Spleen (tissue), 11 donors: Measurements from ENCODE around the gene CA5A. TPM values are rescaled to one million over a fixed set of nuclear protein-coding genes. Genes with fewer than 3 reads are reported as not detected.

Source experiments
- DNase-seq: peaks from one replicate; pipeline ENCODE4 v3.0.0-alpha.2; 2020
- H3K27ac ChIP-seq, 8 donors: fragments of 200-600 bp; sonication (generic) in 7 of 8; 1 replicate in 4 of 8; 2 replicates in 4 of 8; pipeline versions ENCODE4 v1.5.0 to v1.8.0; 2016 to 2021; ENCODE audit warnings: inconsistent platforms in 4 of 8, mild to moderate bottlenecking in 4 of 8, moderate library complexity in 1 of 8
- H3K27me3 ChIP-seq, 7 donors: fragments of 200-600 bp; sonication (generic) in 6 of 7; replicated peaks in 1 of 7; 1 replicate in 4 of 7; 2 replicates in 3 of 7; pipeline versions ENCODE4 v1.5.0 to v1.8.0; 2016 to 2021; ENCODE audit warnings: inconsistent platforms in 3 of 7, mild to moderate bottlenecking in 1 of 7
- H3K36me3 ChIP-seq, 6 donors: fragments of 200-600 bp; sonication (generic) in 5 of 6; 1 replicate in 4 of 6; 2 replicates in 2 of 6; pipeline versions ENCODE4 v1.5.0 to v1.8.0; 2016 to 2021; ENCODE audit warnings: inconsistent platforms in 2 of 6
- H3K4me1 ChIP-seq, 6 donors: fragments of 200-600 bp; sonication (generic) in 5 of 6; 1 replicate in 3 of 6; 2 replicates in 3 of 6; pipeline versions ENCODE4 v1.5.0 to v1.8.0; 2016 to 2021; ENCODE audit warnings: inconsistent platforms in 3 of 6
- H3K4me3 ChIP-seq, 8 donors: fragments of 200-600 bp; sonication (generic) in 7 of 8; 1 replicate in 4 of 8; 2 replicates in 4 of 8; pipeline versions ENCODE4 v1.5.0 to v1.8.0; 2016 to 2021; ENCODE audit warnings: inconsistent platforms in 4 of 8, mild to moderate bottlenecking in 4 of 8, moderate library complexity in 2 of 8
- H3K9me3 ChIP-seq, 8 donors: fragments of 200-600 bp; sonication (generic) in 7 of 8; 1 replicate in 4 of 8; 2 replicates in 4 of 8; pipeline versions ENCODE4 v1.5.0 to v1.8.0; 2016 to 2021; ENCODE audit warnings: inconsistent platforms in 4 of 8
- CTCF ChIP-seq, 11 experiments: fragments of 200-600 bp in 7 of 11; fragments of 450-650 bp in 4 of 11; sonication (generic) in 4 of 11; IDR thresholded peaks in 8 of 11; conservative IDR thresholded peaks in 3 of 11; 1 replicate in 7 of 11; 2 replicates in 4 of 11; pipeline versions ENCODE4 v1.4.0 to v1.8.0; 2016 to 2021; ENCODE audit warnings: antibody characterized with exemption in 11 of 11, inconsistent platforms in 4 of 11, mild to moderate bottlenecking in 1 of 11
- POLR2A ChIP-seq, 3 donors: fragments of 450-650 bp; IDR thresholded peaks; one replicate each; pipeline ENCODE4 v1.5.1; 2017; ENCODE audit warnings: antibody characterized with exemption in 3 of 3, mild to moderate bottlenecking in 1 of 3
- POLR2AphosphoS5 ChIP-seq, 3 donors: sonication (generic); formaldehyde crosslinking; IDR thresholded peaks; one replicate each; pipeline ENCODE4 v1.5.1; 2017; ENCODE audit warnings: antibody characterized with exemption in 3 of 3
- WGBS, 5 donors: extraction: QIAGEN DNeasy Blood & Tissue Kit in 3 of 5; methylation state at CpG; one replicate each; pipeline versions ENCODE4 v1.1.5 to v1.1.7; 2013 to 2018; 5-methylcytosine and 5-hydroxymethylcytosine counted together
- intact Hi-C: fragments of 100-400 bp; cut with DNase I; formaldehyde crosslinking; loops from one replicate; pipeline ENCODE4 v1.15.0; 2023; ENCODE audit warnings: low total_unique reads
- polyA plus RNA-seq, 3 donors: library from polyadenylated mRNA; stranded (reverse); fragments of 200-250 nt; gene quantifications; one replicate each; pipeline ENCODE4 v1.2.1, GENCODE V29; 2013
- small RNA-seq, 4 donors: library from RNA; depleted of rRNA; stranded (forward); fragments of <200 nt; gene quantifications; one replicate each; pipeline ENCODE3, GENCODE V24; 2016
- total RNA-seq, 7 donors: library from RNA; depleted of rRNA in 3 of 7; stranded (reverse); fragments of >200 nt in 3 of 7; fragmentation: NEBNext Ultra II Directional in 4 of 7; extraction: Animal tissue kit (Norgen Biotek cat#: 25700) in 4 of 7; gene quantifications; one replicate each; pipeline versions ENCODE4 v1.1.0 to v1.2.1, GENCODE V29; 2016 to 2021
- donor health status: healthy with polysubstance abuse.
- donor health status: DM: no; HTN: no; CAD: no; lungs with moderate emphysema.
- donor health status: DM: no; HTN: no; CAD: no.
- donor health status: Bipolar disorder and iron deficiency.
- donor health status: healthy.
- donor health status: DM: no; HTN: no; CAD: no.
- donor health status: DM: yes; HTN: yes; CAD: no.

Gene CA5A
- total and polyA plus RNA-seq, 10 donors = not detected

- Histone ChIP-seq H3K4me3 (no peak overlapping the region), H3K9me3 (no peaks in the 10 kb centered on the region), H3K27ac (no peak overlapping the region), H3K36me3 (peaks cover 0 to 89% (median 35%) of the 10 kb centered on the region in 6 donors), H3K27me3 (no peaks in the 10 kb centered on the region), H3K4me1 (peaks cover 0 to 33% (median 7%) of the 10 kb centered on the region in 6 donors)
- no peak for TF ChIP-seq CTCF (IDR thresholded peaks at IDR 0.05 in 8 of 11, conservative IDR thresholded peaks at IDR 0.05 in 3 of 11)
- TF ChIP-seq POLR2A (IDR thresholded peaks at IDR 0.05) = no peak
- TF ChIP-seq POLR2AphosphoS5 (IDR thresholded peaks at IDR 0.05) = no peak
- 76 to 94% (median 85%) methylated on average over 8 to 27 of the region's 27 CpGs for WGBS, 5 donors
- DNase-seq = no peak
- intact Hi-C loops = no loop called here
Measured at GRCh38 chr16:87838643-87839541, 97.4 kb downstream of the CA5A start.

Small RNA genes lying within 50 kb of the gene (small RNA-seq; reads per million reads assigned to genes)
- 0 reads per million in 4 donors for gene AC127455.1

Other genes starting within 250 kb of the CA5A start
- gene KLHDC4, start 170.5 kb downstream of the CA5A start, total RNA-seq = 10 to 100 TPM; 46.7 to 91.7 (median 58.4) TPM
- gene KLHDC4, start 170.5 kb downstream of the CA5A start, polyA plus RNA-seq = 10 to 100 TPM; 30.2 to 58.0 (median 55.4) TPM
- 10 to 100 TPM in 6 of 7 donors, 1 to 10 TPM in 1; 9.8 to 30.6 (median 18.5) TPM for gene SLC7A5, start 67.0 kb downstream of the CA5A start, total RNA-seq
- 1 to 10 TPM; 2.5 to 7.3 (median 5.1) TPM for gene SLC7A5, start 67.0 kb downstream of the CA5A start, polyA plus RNA-seq
- 10 to 100 TPM; 33.7 to 57.1 (median 50.0) TPM for gene BANP, start 14.9 kb upstream of the CA5A start, total RNA-seq
- 10 to 100 TPM; 15.9 to 27.5 (median 25.0) TPM for gene BANP, start 14.9 kb upstream of the CA5A start, polyA plus RNA-seq